GM12878 (cell line): ENCODE results near the gene ITGA5. TPM values are rescaled to one million over a fixed set of nuclear protein-coding genes. Genes with fewer than 3 reads are reported as not detected.

Experiments
- ATAC-seq: fragments of 200-7000 bp; cut with Tn5 transposase; 3 replicates; pipeline ENCODE4 v1.9.1; 2020; ENCODE audit warnings: mild to moderate bottlenecking, moderate library complexity
- BruUV-seq: library from RNA; stranded (reverse); fragments of 400-500 nt; replicated peaks from 2 replicates; lab custom pipeline; 2021; lab: Mats Ljungman, UMichigan
- CTCF ChIA-PET: fragments of 300-600 bp; sonication (Branson Sonifier 250); formaldehyde crosslinking; extraction: SDS; loops from one replicate; lab custom pipeline; 2021; ENCODE audit warnings: inconsistent platforms; lab: Yijun Ruan, JAX
- POLR2A ChIA-PET: fragments of 350-600 bp; formaldehyde crosslinking; extraction: SDS; loops from one replicate; lab custom pipeline; 2021; ENCODE audit warnings: inconsistent platforms; lab: Charles Lee
- RAD21 ChIA-PET: fragments of 300-600 bp; sonication (Branson Sonifier 250); formaldehyde crosslinking; loops from one replicate; lab custom pipeline; 2023; ENCODE audit warnings: antibody characterized with exemption; ENCODE audit not compliant: unreplicated experiment; lab: Charles Lee
- SMC1A ChIA-PET: fragments of 300-600 bp; sonication (Branson Sonifier 250); formaldehyde crosslinking; loops from one replicate; lab custom pipeline; 2023; ENCODE audit not compliant: unreplicated experiment, uncharacterized antibody; lab: Charles Lee
- DNase-seq: peaks from one replicate; pipeline ENCODE4 v3.0.0-alpha.2; 2011; ENCODE audit warnings: low read depth, low spot score
- FAIRE-seq: peaks from 3 replicates; lab custom pipeline; 2011; peaks lifted over from hg19 to GRCh38; lab: Jason Lieb, UNC
- H2AFZ ChIP-seq: 2 replicates; pipeline ENCODE4 v1.6.0; 2011; ENCODE audit warnings: low read depth, low read length, control low read depth; ENCODE audit not compliant: control insufficient read depth
- H3K27ac ChIP-seq: 2 replicates; pipeline ENCODE4 v1.5.1; 2011; ENCODE audit warnings: control low read depth; ENCODE audit not compliant: control insufficient read depth, insufficient read depth
- H3K27me3 ChIP-seq, 2 experiments: replicated peaks in 1 of 2; 2 replicates each; pipeline versions ENCODE4 v1.6.0 to v1.6.1; 2011; ENCODE audit warnings: low read length in 1 of 2; ENCODE audit not compliant: control insufficient read depth in 2 of 2, insufficient read depth in 2 of 2
- H3K36me3 ChIP-seq, 2 experiments: 2 replicates each; pipeline ENCODE4 v1.5.1; 2011; ENCODE audit warnings: low read length in 1 of 2; ENCODE audit not compliant: control insufficient read depth in 2 of 2, insufficient read depth in 2 of 2
- H3K4me1 ChIP-seq: 2 replicates; pipeline ENCODE4 v1.6.1; 2011; ENCODE audit warnings: mild to moderate bottlenecking, low read length, moderate library complexity, mixed read lengths; ENCODE audit not compliant: control insufficient read depth, insufficient read depth
- H3K4me2 ChIP-seq: 2 replicates; pipeline ENCODE4 v1.6.0; 2011; ENCODE audit warnings: control low read depth; ENCODE audit not compliant: control insufficient read depth, insufficient read depth
- H3K4me3 ChIP-seq: fragments of 200-600 bp; sonication (generic); 2 replicates; pipeline ENCODE4 v1.5.1; 2016
- H3K79me2 ChIP-seq: 2 replicates; pipeline ENCODE4 v1.6.0; 2011; ENCODE audit warnings: low read length; ENCODE audit not compliant: control insufficient read depth, insufficient read depth
- H3K9ac ChIP-seq: 2 replicates; pipeline ENCODE4 v1.8.0; 2011; ENCODE audit warnings: low read length, control low read depth, mixed read lengths; ENCODE audit not compliant: control insufficient read depth, insufficient read depth
- H3K9me3 ChIP-seq: replicated peaks from 3 replicates; pipeline ENCODE4 v1.5.1; 2011; ENCODE audit warnings: mild to moderate bottlenecking, low read length; ENCODE audit not compliant: control insufficient read depth, insufficient read depth
- H4K20me1 ChIP-seq: 2 replicates; pipeline ENCODE4 v1.6.0; 2011; ENCODE audit not compliant: control insufficient read depth, insufficient read depth
- CREB1 ChIP-seq: IDR thresholded peaks from 2 replicates; pipeline ENCODE4 v1.6.1; 2012; ENCODE audit warnings: low read depth, mild to moderate bottlenecking, inconsistent platforms
- JUND ChIP-seq: IDR thresholded peaks from 2 replicates; pipeline ENCODE4 v1.6.1; 2012; ENCODE audit warnings: low read depth, mild to moderate bottlenecking, low read length, improper control_type of control experiment, moderate library complexity
- MEF2A ChIP-seq: IDR thresholded peaks from 2 replicates; pipeline ENCODE4 v1.6.1; 2011; ENCODE audit warnings: low read depth, mild to moderate bottlenecking, low read length, moderate library complexity; ENCODE audit not compliant: insufficient read depth
- NRF1 ChIP-seq: conservative IDR thresholded peaks from 2 replicates; pipeline ENCODE4 v1.6.1; 2011; ENCODE audit warnings: mild to moderate bottlenecking, low read depth, low read length, improper control_type of control experiment
- PAX5 ChIP-seq: IDR thresholded peaks from 2 replicates; pipeline ENCODE4 v1.6.1; 2011; ENCODE audit warnings: low read depth, low read length, borderline replicate concordance
- ZNF622 ChIP-seq: fragments of 450-650 bp; IDR thresholded peaks from 2 replicates; pipeline ENCODE4 v1.6.1; 2017; ENCODE audit warnings: mild to moderate bottlenecking, inconsistent platforms
- WGBS: methylation state at CpG from one replicate; pipeline ENCODE4 v1.1.6; 2016; ENCODE audit warnings: low lambda C conversion rate; ENCODE audit not compliant: insufficient replicate concordance, insufficient coverage; ENCODE audit errors: missing lambda C conversion rate; 5-methylcytosine and 5-hydroxymethylcytosine counted together
- in situ Hi-C: fragments of 300-500 bp; cut with MboI; formaldehyde crosslinking; loops from 9 replicates; pipeline ENCODE4 v1.14.3; 2018; ENCODE audit warnings: mixed read lengths
- intact Hi-C: fragments of 100-400 bp; cut with micrococcal nuclease; formaldehyde crosslinking; loops from one replicate; pipeline ENCODE4 v1.14.2; 2022; ENCODE audit not compliant: unreplicated experiment
- polyA plus RNA-seq, 11 experiments: library from polyadenylated mRNA; depleted of rRNA in 4 of 11; unstranded in 6 of 11; stranded (reverse) in 5 of 11; fragments of >200 nt; fragmentation: Nextera tagmentation in 4 of 11; fragmentation: Illumina TruSeq in 1 of 11; extraction: Ambion mirVana in 4 of 11; extraction: Trizol in 1 of 11; gene quantifications; 1 replicate in 1 of 11; 2 replicates in 10 of 11; pipeline versions ENCODE4 v1.2.1 to v1.2.3, GENCODE V29; 2011 to 2016; ENCODE audit warnings: inconsistent platforms in 2 of 11, missing spikeins in 2 of 11, low read depth in 1 of 11
- total RNA-seq, 4 experiments: library from RNA; depleted of rRNA in 3 of 4; stranded (reverse); fragments of >200 nt in 3 of 4; fragmentation: Illumina TruSeq in 1 of 4; extraction: Trizol in 1 of 4; gene quantifications; 2 replicates each; pipeline versions ENCODE4 v1.2.1 to v1.2.3, GENCODE V29; 2013 to 2021
- TF ChIP-seq, protein P1 (sequence below): fragments of 150-350 bp; IDR thresholded peaks from 2 replicates; pipeline ENCODE4 v1.6.1; 2014; ENCODE audit warnings: mild to moderate bottlenecking, low read depth, low read length

ITGA5 gene
- total and polyA plus RNA-seq, 10 of the 15 experiments (the other 5 are each of a cell fraction or from before 2014, with no cell fraction given) = 0.15 to 22.5 (median 0.61) TPM

DNA sequence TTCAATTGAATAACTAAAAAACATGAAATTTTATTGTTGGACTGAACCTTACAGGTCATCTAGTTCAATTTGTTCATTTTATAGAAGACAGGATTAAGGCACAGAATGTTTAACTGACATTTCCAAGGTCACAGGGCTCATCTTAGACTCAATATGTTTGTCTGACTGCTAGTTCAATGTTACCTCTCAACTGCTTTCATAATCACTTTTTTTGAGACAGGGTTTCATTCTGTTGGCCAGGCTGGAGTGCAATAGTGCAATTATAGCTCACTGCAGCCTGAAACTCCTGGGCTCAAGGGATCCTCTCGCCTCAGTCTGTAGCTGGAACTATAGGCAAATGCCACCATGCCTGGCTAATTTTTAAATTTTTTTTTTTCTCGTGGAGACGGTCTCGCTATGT lies 24.4 kb upstream of the ITGA5 start:
- RAD21 ChIA-PET = interaction anchor here (1.2 to 4.5 kb wide), 4 partner anchors 10 to 48 kb away, joined by 3 to 50 read pairs (median 4); no protein-coding TSS in a partner anchor
- Histone ChIP-seq H3K9me3 (no peaks in the 10 kb centered on the region), H3K4me3 (no peak overlapping the region), H3K36me3 (no peaks in the 10 kb centered on the region), H3K27ac (no peak overlapping the region), H3K4me1 (0 out of 2 replicates have a peak, but pooled peaks cover 5% of the 10 kb centered on the region), H3K27me3 (no peaks in the 10 kb centered on the region; a peak in 1 of 4 replicates), H3K79me2 (no peaks in the 10 kb centered on the region), H3K4me2 (no peak overlapping the region), H2AFZ (no peak overlapping the region), H3K9ac (no peak overlapping the region), H4K20me1 (no peaks in the 10 kb centered on the region)
- CTCF ChIA-PET = interaction anchor here (0.8 to 33.3 kb wide), 11 partner anchors 11 to 202 kb away, joined by 3 to 1071 read pairs (median 3); no protein-coding TSS in a partner anchor
- FAIRE-seq (no peak), ATAC-seq (no peak), DNase-seq (no peak)
- TF ChIP-seq NRF1 (no peak), PAX5 (no peak), JUND (no peak), ZNF622 (no peak), CREB1 (no peak), MEF2A (no peak)
- TF ChIP-seq, protein P1, sequence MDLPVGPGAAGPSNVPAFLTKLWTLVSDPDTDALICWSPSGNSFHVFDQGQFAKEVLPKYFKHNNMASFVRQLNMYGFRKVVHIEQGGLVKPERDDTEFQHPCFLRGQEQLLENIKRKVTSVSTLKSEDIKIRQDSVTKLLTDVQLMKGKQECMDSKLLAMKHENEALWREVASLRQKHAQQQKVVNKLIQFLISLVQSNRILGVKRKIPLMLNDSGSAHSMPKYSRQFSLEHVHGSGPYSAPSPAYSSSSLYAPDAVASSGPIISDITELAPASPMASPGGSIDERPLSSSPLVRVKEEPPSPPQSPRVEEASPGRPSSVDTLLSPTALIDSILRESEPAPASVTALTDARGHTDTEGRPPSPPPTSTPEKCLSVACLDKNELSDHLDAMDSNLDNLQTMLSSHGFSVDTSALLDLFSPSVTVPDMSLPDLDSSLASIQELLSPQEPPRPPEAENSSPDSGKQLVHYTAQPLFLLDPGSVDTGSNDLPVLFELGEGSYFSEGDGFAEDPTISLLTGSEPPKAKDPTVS = no peak
- SMC1A ChIA-PET = interaction anchor here (0.7 to 21.0 kb wide), 6 partner anchors 17 to 228 kb away, joined by 3 to 469 read pairs (median 3); no protein-coding TSS in a partner anchor
- in situ Hi-C loops (no loop called here), intact Hi-C loops (no loop called here)
- no TSS peak for BruUV-seq
- WGBS = 37% methylated on average over 4 of the region's 4 CpGs
- POLR2A ChIA-PET = interaction anchor here (0.7 to 2.3 kb wide), 2 partner anchors 33 to 44 kb away, joined by 5 to 6 read pairs; no protein-coding TSS in a partner anchor
